ENCODE measurements around the gene EFHC2.
A peak's percentile ranks its signal among the peaks of the same experiment; 100 is the strongest.
"Not testable (repeated sequence)": the region's sequence is repeated elsewhere in the genome, so short reads cannot be mapped to it uniquely, and the experiment has no call there.

Gene EFHC2

DNA sequence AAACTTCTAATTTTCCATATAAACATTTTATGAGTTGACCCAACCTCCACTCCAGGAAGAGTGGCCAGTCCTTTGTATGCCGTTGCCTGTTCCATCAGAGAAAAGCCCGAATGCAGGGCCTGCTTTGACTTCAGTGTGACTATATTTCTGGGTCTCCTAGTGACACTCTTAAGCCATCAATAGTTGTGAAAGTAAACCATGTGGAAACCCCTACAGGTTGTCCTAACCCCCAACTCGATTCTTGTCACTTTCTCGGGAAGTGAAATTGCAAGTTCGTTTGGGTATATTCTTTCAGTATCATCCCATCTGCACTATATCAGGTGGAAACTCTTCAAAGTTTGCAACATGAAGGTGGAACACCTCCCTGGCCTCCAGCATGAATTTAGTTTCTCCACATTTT, 52.8 kb downstream of the EFHC2 start:
- no peak for DNase-seq

GRCh38 chrX:44282753-44283152, 60.7 kb downstream of the EFHC2 start:
- no peak for DNase-seq

DNA sequence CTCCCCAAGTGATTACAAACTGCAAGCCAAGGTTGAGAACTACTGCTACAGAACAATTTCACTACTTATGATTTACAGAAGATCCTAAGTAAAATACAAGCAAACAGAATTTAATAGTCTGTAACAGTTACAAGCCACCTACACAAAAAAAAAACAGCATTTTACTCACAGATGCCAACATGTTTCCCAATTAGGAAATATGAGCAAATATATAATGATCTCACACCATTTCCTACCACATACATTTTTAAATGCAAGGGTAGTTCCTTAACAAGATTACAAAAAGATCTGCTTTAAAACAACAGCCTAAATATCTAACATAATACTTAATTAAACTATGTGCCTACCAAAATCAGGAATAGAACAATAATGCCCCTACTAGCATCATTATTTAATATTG, 63.4 kb downstream of the EFHC2 start:
- no peak for DNase-seq

GRCh38 chrX:44274096-44274495, 69.4 kb downstream of the EFHC2 start:
- no peak for DNase-seq

GRCh38 chrX:44267861-44268260, 75.6 kb downstream of the EFHC2 start:
- DNase-seq, result no peak

- no peak for DNase-seq
Observed at GRCh38 chrX:44267116-44267515, 76.4 kb downstream of the EFHC2 start.

DNA sequence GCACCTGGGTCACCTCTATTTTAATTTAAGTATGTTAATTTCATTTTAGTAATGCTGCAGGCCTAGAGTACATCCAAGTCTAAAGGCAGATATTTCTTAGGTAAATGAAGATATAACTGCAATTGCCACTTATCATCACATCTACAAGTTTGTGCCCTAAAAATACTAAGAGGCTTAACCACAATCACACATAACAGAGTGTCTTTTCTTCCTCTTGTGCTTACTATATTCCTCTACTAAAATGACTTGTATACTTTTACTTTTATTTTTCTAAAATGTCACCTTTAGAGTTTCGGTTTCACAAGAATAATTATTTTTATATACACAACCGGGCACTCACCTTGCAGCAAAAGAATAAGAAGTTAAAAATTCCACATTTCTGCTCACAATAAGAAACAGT, 77.9 kb downstream of the EFHC2 start:
- no peak for DNase-seq

DNA sequence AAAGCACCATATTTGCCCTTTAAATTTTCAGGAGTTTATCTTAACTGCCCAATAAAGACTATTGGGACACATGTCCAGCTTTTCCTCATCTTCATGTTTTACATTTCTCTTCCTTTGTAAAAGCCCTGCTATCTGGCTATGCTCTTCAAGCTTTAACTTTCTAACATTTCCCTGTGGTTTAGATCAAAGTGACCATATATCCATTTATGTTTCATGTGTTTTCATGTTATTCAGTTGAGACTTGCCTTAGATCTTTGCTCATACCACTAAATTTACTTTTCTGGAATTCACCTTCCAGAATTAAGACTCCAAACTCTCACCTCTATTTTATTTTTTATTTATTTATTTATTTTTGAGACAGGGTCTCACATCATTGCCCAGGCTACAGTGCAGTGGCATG, 78.5 kb downstream of the EFHC2 start:
- no peak for DNase-seq

- no peak for DNase-seq
Observed at GRCh38 chrX:44261286-44261685, 82.2 kb downstream of the EFHC2 start.

DNA sequence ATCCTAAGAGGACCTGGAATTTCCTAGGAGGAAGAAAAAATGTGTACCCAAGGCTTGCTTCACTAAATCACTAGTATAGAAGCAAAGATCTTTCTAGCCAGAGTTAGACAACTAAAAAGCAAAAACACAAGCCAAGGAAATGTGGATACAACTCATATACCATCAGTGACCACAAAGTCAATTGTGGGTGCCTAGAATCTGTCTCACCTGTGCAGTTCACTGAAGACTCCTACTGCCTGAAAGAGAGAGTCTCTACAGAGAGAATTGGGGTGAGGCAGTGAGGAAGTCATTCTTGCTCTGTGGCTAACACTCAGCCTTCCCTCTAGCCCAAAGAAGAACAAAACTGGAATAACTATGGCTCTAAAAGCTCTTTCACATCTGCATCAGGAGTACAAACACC, 82.9 kb downstream of the EFHC2 start:
- DNase-seq, result no peak

- not testable (repeated sequence) for DNase-seq
Observed at GRCh38 chrX:44255742-44256141, 87.7 kb downstream of the EFHC2 start.

DNA sequence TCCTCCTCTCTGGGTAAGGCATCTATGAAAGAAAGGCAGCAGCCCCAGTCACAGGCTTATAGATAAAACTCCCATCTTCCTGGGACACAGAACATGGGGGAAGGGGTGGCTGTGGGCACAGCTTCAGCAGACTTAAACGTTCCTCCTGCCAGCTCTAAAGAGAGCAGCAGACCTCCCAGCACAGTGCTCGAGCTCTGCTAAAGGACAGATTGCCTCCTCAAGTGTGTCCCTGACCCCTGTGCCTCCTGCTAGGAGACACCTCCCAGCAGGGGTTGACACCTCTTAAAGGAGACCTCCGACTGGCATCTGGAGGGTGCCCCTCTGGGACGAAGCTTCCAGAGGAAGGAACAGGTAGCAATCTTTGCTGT, 89.9 kb downstream of the EFHC2 start:
- no peak for DNase-seq

- DNase-seq, result peak; percentile 25
Observed at GRCh38 chrX:44252688-44253574, 90.5 kb downstream of the EFHC2 start.

- DNase-seq, result no peak
Observed at GRCh38 chrX:44247468-44247867, 96.0 kb downstream of the EFHC2 start.

DNA sequence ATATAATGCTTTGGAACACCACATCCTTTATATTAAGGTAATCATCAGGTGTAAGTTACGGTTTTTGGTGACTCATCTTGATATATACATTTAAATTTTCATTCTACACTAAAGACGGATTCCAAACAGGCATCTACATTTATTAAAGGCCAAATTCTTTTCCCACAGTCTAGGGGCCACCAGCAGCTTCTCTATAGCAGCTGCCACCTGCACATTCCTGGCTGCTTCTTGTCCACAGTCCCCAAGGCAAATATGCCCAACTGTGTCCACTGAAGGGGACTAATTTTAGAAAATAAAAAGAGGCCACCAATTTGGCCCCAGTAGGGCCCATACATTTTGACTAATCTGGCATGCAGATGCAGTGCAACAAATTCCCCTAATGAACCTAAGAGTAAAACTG, 96.6 kb downstream of the EFHC2 start:
- DNase-seq, result no peak

DNA sequence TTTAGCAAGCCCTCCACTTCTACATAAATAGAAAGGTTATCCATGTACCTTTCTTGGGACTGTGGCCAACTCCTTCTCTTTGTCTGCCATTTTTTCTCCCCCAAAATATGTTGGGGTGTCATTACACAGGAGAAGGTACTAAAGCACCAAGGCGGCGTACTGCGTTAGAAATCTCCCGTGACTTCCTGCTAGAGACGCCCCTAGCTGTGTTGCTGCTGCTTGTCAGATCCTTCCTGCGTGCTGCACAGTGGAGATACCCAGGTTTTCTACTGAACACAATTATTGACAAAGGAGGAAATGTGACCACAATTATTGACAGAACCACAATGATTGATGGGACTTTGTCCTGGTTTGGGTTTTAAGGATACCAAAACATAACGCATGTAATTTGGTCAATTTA, 97.7 kb downstream of the EFHC2 start:
- no peak for DNase-seq

GRCh38 chrX:44244008-44244407, 99.5 kb downstream of the EFHC2 start:
- DNase-seq, result peak; percentile 1

DNA sequence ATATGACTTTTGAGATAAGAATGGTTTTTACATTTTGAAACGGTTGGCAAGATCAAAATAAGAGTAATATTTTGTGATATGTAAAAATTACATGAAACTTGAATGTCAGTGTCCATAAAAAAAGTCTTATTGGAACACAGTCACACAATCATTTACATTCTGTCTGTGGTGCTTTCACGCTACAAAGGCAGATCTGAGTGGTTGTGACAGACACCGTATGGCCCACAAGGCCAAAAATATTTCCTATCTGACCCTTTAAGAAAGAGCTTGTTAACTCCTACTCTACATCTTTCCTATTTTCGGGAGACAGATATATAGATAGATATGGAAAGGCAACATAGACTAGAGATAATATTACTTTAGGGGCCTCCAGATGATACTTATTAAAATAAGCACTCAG, 101.9 kb downstream of the EFHC2 start:
- DNase-seq, result no peak

- no peak for DNase-seq
Observed at GRCh38 chrX:44240036-44240435, 103.4 kb downstream of the EFHC2 start.

GRCh38 chrX:44239036-44239435, 104.4 kb downstream of the EFHC2 start:
- no peak for DNase-seq

- no peak for DNase-seq
Observed at GRCh38 chrX:44235534-44235933, 107.9 kb downstream of the EFHC2 start.

DNA sequence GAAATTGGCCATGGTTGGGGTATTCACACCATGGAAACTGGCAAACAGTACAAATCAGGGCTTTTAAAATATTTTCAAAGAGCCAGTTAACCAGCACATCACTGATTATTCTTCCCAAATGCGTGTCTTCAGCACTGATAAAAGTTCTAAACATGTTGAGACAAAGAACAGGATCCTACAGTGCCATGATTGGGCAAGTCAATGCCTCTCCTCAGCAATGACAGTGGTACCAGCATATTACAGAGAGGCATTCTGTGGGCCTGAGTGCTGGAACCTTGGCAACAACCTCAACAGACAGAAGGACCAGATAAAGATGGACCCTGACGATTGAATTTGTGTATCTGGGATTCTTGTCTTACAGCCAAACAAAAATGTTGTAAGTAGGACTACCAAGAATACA, 108.9 kb downstream of the EFHC2 start:
- DNase-seq, result no peak

DNA sequence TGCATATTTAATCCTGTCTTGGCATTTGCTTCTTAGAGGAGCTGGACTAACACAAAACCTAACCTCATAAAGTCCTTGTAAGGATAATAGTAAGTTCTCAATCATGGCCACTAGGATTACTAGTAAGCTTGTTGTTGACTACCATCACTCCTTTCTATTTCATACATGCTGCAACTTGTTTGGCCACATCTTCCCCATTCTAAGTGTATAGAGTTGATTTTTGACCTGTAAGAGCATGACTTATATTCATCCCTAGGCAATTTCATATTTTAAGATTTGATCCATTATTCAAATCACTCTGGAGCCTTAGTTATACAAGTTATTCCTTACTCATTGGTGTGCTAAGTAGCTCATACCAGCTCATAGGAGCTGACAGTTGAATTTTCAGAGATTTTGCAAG, 109.4 kb downstream of the EFHC2 start:
- no peak for DNase-seq

DNA sequence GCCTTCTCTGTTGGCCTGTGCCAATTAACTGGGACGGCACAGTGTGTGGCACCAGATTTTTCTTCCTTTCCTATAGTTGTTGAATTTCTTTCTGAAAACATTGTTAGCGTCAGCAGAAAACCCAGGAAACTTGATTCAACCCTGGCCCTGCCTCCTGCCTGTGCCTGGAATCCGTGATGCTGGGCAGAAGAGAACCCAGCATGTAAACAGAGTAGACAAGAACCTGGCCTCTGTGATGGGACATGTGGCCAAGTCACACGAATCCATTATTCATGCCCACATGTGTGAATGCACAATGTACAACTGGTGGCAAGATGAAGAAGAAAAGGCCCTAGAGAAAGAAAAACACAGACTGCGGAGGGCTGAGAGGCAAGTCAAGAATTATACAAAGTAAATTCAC, 111.4 kb downstream of the EFHC2 start:
- DNase-seq, result no peak

GRCh38 chrX:44228621-44229020, 114.9 kb downstream of the EFHC2 start:
- no peak for DNase-seq

Data from NCI-H2029 (cell line).